A673 (cell line): ENCODE measurements around the gene NYNRIN. TPM values are rescaled to one million over a fixed set of nuclear protein-coding genes. Genes with fewer than 3 reads are reported as not detected.

Experiments
- BruUV-seq: library from RNA; stranded (reverse); fragments of 400-500 nt; replicated peaks from 2 replicates; lab custom pipeline; 2021; lab: Mats Ljungman, UMichigan
- CTCF ChIA-PET: fragments of 300-600 bp; sonication (Branson Sonifier 250); formaldehyde crosslinking; loops from one replicate; lab custom pipeline; 2022; ENCODE audit warnings: antibody characterized with exemption; lab: Charles Lee
- POLR2A ChIA-PET: fragments of 300-600 bp; sonication (Branson Sonifier 250); formaldehyde crosslinking; loops from one replicate; lab custom pipeline; 2022; ENCODE audit warnings: antibody characterized with exemption; ENCODE audit not compliant: low non-redundant PET; lab: Charles Lee
- DNase-seq: peaks from one replicate; pipeline ENCODE4 v3.0.0-alpha.2; 2015; ENCODE audit warnings: low spot score
- H3K27ac ChIP-seq: fragments of 200-600 bp; sonication (generic); 2 replicates; pipeline ENCODE4 v1.5.1; 2016; ENCODE audit warnings: mixed run types, low read depth, mild to moderate bottlenecking, mixed read lengths, antibody characterized with exemption, low read length; ENCODE audit not compliant: poor library complexity, severe bottlenecking
- H3K27me3 ChIP-seq: fragments of 200-600 bp; sonication (generic); replicated peaks from 2 replicates; pipeline ENCODE4 v1.6.1; 2017; ENCODE audit warnings: mixed run types, low read depth, mild to moderate bottlenecking, mixed read lengths, antibody characterized with exemption, low read length; ENCODE audit not compliant: insufficient read depth, poor library complexity
- H3K36me3 ChIP-seq: fragments of 200-600 bp; sonication (generic); 2 replicates; pipeline ENCODE4 v1.6.1; 2016; ENCODE audit warnings: mixed run types, mild to moderate bottlenecking, mixed read lengths, antibody characterized with exemption, low read length; ENCODE audit not compliant: insufficient read depth, poor library complexity, severe bottlenecking
- H3K4me1 ChIP-seq: fragments of 200-600 bp; sonication (generic); 2 replicates; pipeline ENCODE4 v1.6.1; 2017; ENCODE audit warnings: mixed run types, mild to moderate bottlenecking, mixed read lengths, antibody characterized with exemption, low read length; ENCODE audit not compliant: insufficient read depth, poor library complexity, severe bottlenecking
- H3K4me3 ChIP-seq: fragments of 200-600 bp; sonication (generic); 2 replicates; pipeline ENCODE4 v1.5.1; 2016; ENCODE audit warnings: low read depth, mixed run types, mild to moderate bottlenecking, mixed read lengths, low read length; ENCODE audit not compliant: poor library complexity, severe bottlenecking
- H3K9me3 ChIP-seq: fragments of 200-600 bp; sonication (generic); 2 replicates; pipeline ENCODE4 v1.6.1; 2016; ENCODE audit warnings: mixed run types, low read depth, mild to moderate bottlenecking, mixed read lengths, antibody characterized with exemption, low read length; ENCODE audit not compliant: poor library complexity, severe bottlenecking
- CTCF ChIP-seq: fragments of 300-800, 200-600 bp; sonication (generic); conservative IDR thresholded peaks from 2 replicates; pipeline ENCODE4 v1.5.1; 2017; ENCODE audit warnings: low read depth, mild to moderate bottlenecking, antibody characterized with exemption, low read length, moderate library complexity, mixed read lengths
- EZH2 ChIP-seq: fragments of 200-600 bp; sonication (generic); IDR thresholded peaks from 2 replicates; pipeline ENCODE4 v1.6.1; 2017; ENCODE audit warnings: borderline replicate concordance, low read depth, mild to moderate bottlenecking, mixed read lengths, antibody characterized with exemption, low read length; ENCODE audit not compliant: poor library complexity, severe bottlenecking
- intact Hi-C: fragments of 100-400 bp; cut with micrococcal nuclease; formaldehyde crosslinking; loops from one replicate; pipeline ENCODE4 v1.10.0; 2022; ENCODE audit not compliant: unreplicated experiment
- total RNA-seq: library from RNA; stranded (reverse); gene quantifications from 2 replicates; pipeline ENCODE4 v1.2.3, GENCODE V29; 2021

NYNRIN gene
- total RNA-seq, 1 experiment from 2014 or later, result 8.6 TPM

- H3K4me3 ChIP-seq, result no peak overlapping the region
- H3K4me1 ChIP-seq, result no peaks in the 10 kb centered on the region
- intact Hi-C loops, result no loop called here
- no peak for TF ChIP-seq EZH2
- no peak for TF ChIP-seq CTCF
- CTCF ChIA-PET, result no interaction called here
- POLR2A ChIA-PET, result no interaction called here
- no peak overlapping the region for H3K27ac ChIP-seq
- H3K27me3 ChIP-seq, result no peaks in the 10 kb centered on the region
- no TSS peak for BruUV-seq
- no peak for DNase-seq
- H3K36me3 ChIP-seq, result peaks cover 8% of the 10 kb centered on the region
- no peaks in the 10 kb centered on the region for H3K9me3 ChIP-seq
These were observed 21.1 kb upstream of the NYNRIN start for GRCh38 chr14:24377657-24378056.

GRCh38 chr14:24378327-24378726 is 20.5 kb upstream of the NYNRIN start:
- Histone ChIP-seq H3K4me1 (no peaks in the 10 kb centered on the region), H3K27me3 (no peaks in the 10 kb centered on the region), H3K36me3 (peaks cover 1% of the 10 kb centered on the region), H3K27ac (no peak overlapping the region), H3K9me3 (no peaks in the 10 kb centered on the region), H3K4me3 (no peak overlapping the region)
- CTCF ChIA-PET, result no interaction called here
- no peak for DNase-seq
- TF ChIP-seq EZH2 (no peak), CTCF (no peak)
- POLR2A ChIA-PET, result no interaction called here
- no TSS peak for BruUV-seq
- intact Hi-C loops, result no loop called here

GRCh38 chr14:24378981-24379906 is 19.6 kb upstream of the NYNRIN start:
- intact Hi-C loops, result no loop called here
- H3K9me3 ChIP-seq, result no peaks in the 10 kb centered on the region
- no peak for DNase-seq
- H3K27ac ChIP-seq, result no peak overlapping the region
- no peaks in the 10 kb centered on the region for H3K4me1 ChIP-seq
- no peak overlapping the region for H3K4me3 ChIP-seq
- no TSS peak for BruUV-seq
- H3K27me3 ChIP-seq, result no peaks in the 10 kb centered on the region
- ChIA-PET CTCF (no interaction called here), POLR2A (no interaction called here)
- H3K36me3 ChIP-seq, result no peaks in the 10 kb centered on the region
- TF ChIP-seq EZH2, result no peak
- no peak for TF ChIP-seq CTCF
